SH-SY5Y (cell line): ENCODE results near the gene CNGB1.

Experiments used
- GATA2 ChIP-seq: IDR thresholded peaks from 2 replicates; pipeline ENCODE4 v1.6.1; 2011; ENCODE audit warnings: mild to moderate bottlenecking, low read depth, low read length
- GATA3 ChIP-seq: IDR thresholded peaks from 2 replicates; pipeline ENCODE4 v1.6.1; 2011; ENCODE audit warnings: low read depth, mild to moderate bottlenecking, low read length, moderate library complexity

- TF ChIP-seq GATA2 (no peak), GATA3 (no peak)
Measured at GRCh38 chr16:57920880-57921229, 50.1 kb downstream of the CNGB1 start.
